ENCODE results near the gene SLC6A19.

The SLC6A19 gene

DNA sequence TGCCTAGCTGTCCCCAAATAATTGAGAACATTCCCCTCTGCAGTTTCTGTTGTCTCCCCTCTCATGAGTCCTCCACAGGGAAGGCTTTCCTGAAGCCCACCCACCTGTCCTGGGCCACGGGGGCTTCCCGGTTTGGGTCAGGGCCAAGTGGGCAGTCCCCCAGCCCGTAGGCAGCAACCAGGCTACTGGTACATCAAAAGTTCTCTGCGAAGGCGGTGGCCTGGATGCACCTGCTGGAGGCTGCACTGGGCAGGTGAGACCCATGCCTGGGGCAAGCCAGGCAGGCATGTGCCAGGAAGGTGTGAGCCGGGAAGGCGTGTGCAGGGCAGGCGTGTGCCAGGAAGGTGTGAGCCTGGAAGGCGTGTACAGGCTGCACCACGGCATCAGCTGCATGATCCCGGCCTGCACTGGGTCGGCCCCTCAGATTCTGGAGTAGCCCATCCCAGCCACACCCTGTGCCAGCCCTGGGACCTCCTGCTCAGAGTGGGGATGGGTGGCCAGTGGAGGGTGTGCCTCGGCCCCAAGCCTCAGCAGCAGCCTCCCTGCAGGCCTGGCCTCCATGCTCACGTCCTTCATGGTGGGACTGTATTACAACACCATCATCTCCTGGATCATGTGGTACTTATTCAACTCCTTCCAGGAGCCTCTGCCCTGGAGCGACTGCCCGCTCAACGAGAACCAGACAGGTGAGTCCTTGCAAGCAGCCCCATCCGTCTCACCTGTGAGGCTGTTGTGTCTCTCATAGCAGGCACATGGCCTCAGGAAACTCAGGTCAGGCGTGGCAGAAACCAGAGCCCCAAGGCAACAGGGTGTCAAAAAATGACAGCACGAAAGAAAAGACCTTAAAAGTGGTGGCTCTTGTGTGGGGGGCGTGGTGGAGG, 8.7 kb downstream of the SLC6A19 start:
- DNase-seq (ENCODE audit: low read depth), result no peak

DNA sequence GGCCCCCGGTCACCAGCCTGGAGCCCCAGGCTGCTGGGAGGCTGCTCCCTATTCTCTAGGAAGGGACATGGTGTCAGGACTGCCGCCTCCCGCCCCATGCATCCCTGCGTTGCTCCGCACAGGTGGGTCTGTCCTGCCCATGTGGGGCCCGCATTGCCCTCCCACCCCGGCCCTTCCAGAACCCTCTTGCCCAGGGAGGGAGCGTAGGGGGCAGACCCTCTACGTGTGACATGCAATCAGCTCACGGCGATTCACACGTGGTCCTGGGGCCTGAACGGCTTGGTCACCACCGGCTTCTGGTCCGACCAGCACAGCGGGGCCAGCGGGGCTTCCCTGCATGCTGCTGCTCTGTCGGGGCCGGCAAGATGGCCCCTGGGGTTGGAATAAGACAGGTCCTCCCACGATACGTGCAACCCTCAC, 9.4 kb downstream of the SLC6A19 start:
- no peak for DNase-seq (ENCODE audit: low read depth)

GRCh38 chr5:1211701-1212100, 10.3 kb downstream of the SLC6A19 start:
- no peak for DNase-seq (ENCODE audit: low read depth)

GRCh38 chr5:1212271-1212670, 10.9 kb downstream of the SLC6A19 start:
- DNase-seq (ENCODE audit: low read depth), result no peak

GRCh38 chr5:1212881-1213280, 11.5 kb downstream of the SLC6A19 start:
- DNase-seq (ENCODE audit: low read depth), result no peak

- no peak for DNase-seq (ENCODE audit: low read depth)
Observed at GRCh38 chr5:1213508-1214162, 12.2 kb downstream of the SLC6A19 start.

GRCh38 chr5:1214163-1214935, 13.0 kb downstream of the SLC6A19 start:
- no peak for DNase-seq (ENCODE audit: low read depth)

GRCh38 chr5:1214936-1215220, 13.5 kb downstream of the SLC6A19 start:
- DNase-seq (ENCODE audit: low read depth), result no peak

- DNase-seq (ENCODE audit: low read depth), result no peak
Observed at GRCh38 chr5:1215320-1216096, 14.1 kb downstream of the SLC6A19 start.

DNA sequence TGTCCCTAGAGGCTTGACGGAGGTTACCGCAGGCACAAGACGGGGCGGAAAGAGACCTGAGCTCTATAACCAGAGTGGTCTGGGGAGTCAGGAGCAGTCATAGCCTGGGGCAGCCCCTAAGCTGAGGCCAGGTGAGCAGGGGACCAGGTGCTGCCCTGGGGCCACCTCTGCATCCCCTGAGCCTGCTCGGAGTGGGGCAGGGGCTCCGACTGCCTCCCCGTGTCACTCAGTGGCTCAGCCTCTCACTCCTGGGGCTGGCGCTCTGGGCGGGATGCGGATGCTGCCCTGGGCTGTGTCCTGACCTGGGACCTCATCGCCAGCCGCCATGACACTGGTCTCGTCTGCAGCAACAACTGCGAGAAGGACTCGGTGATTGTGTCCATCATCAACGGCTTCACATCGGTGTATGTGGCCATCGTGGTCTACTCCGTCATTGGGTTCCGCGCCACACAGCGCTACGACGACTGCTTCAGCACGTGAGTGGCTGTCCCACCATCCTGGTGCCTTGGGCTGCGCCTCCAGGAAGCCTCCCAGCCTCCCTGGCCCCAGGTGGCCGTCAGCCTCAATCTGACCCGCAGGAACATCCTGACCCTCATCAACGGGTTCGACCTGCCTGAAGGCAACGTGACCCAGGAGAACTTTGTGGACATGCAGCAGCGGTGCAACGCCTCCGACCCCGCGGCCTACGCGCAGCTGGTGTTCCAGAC, 15.0 kb downstream of the SLC6A19 start:
- no peak for DNase-seq (ENCODE audit: low read depth)

DNA sequence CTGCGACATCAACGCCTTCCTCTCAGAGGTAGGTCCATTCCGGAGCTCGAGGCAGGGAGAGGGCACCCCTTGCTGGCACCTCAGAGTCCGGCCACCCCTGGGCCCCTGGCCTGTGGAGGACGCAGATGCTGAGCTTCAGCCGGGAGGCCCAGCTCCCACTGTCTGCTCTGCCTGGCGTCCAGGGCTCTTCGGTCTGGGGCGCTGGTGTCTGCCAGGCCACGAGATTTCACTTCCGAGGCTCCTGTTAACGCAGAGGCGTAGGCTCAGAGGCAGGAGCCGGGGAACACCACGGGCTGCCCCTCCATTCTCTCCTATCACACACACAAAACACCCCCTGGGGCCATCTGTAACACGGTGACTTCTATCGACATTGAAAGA, 15.5 kb downstream of the SLC6A19 start:
- DNase-seq (ENCODE audit: low read depth), result no peak

DNA sequence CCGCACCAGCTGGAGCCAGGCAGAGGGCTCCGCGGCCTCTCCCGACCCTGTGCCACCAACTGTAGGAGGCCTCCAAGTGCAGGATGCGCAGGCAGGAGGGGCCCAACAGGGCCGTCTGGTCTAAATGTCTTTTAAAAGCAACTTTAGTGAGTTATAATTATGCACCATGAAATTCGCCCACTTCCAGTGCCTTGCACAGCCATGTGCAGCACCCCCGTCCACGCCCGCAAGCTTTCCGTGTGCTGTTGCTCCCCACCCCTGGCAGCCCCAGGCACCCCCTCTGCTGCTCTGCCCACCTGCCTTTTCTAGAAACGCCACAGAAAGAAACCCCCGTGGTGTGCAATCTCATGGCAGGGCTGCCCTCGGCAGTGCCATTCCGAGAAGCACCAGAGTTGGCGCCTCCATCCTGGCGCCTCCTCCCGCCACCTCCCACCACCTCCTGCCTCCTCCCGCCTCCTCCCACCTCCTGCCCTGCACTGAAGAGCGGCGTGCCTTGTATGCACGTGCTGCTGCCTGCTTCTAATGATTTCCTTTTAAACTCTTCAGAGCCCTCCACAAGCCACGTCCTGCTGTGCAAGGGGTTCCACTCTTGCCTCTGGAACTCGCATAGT, 16.3 kb downstream of the SLC6A19 start:
- DNase-seq (ENCODE audit: low read depth), result no peak

DNA sequence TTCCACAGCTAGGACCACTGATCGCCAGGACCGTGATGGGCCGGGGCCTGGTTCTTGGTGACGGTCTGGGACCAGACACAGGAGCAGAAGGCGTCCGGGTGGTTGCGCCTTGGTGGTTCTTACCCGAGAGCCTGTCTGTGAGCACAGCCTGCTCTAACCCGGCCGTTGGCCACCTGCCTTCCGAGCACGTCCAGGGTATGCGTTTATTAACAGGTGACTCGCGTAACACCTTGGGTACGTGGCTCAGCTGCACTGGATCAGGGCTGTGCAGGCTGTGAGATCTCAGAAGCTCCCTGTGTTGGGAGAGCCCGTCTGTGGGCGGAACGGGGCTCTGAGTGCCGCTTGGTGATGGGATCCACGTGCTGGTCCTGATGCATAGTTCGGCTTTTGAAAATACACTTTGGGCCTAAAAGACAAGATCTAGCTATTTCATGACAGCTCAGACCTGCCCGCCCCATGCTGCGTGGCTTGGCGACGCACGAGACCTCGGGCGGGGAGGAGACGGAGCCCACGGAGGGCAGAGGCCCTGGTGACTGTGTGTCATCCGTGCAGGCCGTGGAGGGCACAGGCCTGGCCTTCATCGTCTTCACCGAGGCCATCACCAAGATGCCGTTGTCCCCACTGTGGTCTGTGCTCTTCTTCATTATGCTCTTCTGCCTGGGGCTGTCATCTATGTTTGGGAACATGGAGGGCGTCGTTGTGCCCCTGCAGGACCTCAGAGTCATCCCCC, 17.1 kb downstream of the SLC6A19 start:
- DNase-seq (ENCODE audit: low read depth), result no peak

DNA sequence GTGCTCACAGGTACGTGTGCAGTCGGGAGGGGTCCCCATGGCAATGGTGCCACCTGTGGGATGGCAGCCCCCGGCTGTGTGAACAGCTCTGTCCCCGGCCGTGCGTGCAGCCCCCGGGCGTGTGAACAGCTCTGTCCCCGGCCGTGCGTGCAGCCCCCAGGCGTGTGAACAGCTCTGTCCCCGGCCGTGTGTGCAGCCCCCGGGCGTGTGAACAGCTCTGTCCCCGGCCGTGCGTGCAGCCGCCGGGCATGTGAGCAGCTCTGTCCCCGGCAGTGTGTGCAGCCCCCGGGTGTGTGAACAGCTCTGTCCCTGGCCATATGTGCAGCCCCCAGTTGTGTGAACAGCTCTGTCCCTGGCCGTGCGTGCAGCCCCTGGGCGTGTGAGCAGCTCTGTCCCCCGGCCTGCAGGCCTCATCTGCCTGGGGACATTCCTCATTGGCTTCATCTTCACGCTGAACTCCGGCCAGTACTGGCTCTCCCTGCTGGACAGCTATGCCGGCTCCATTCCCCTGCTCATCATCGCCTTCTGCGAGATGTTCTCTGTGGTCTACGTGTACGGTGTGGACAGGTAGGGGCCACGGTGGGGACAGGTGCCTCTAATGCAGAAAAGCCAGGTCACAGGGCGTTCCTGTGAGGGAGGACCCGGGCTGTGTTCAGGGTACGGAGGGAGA, 17.8 kb downstream of the SLC6A19 start:
- DNase-seq (ENCODE audit: low read depth), result no peak

DNA sequence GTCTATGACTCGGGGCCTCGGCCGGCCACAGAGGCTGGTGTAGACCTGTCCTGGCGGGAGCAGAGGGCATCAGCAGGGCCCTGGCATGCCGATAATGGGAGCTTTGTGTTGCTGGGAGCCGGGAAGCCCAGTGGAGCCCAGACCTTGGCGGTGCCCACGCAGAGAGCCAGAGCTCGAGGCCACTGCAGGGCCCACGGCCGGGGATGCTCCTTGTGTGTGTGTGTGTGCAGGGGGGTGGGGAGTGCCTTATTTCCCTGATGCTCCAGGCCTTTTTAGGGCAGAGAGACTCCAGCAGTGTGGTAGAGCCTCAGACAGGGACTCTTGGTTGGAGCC, 18.3 kb downstream of the SLC6A19 start:
- DNase-seq (ENCODE audit: low read depth), result no peak

DNA sequence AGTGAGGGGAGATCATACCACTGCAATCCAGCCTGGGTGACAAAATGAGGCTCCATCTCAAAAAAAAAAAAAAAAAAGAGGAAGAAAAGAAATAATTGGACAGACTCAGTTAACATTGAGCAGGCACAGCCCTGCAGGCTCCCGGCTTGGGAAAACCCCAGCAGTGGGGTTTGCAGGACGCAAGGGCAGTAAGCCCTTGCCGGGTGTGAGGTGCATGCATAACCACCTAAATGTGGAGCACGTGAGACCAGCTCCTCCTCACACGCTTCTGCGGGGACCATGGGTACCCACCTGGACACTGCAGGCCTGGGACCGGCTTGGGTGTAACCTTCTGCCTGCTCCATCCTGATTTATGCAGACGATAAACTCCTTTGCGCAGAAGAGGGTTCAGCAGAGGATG, 19.0 kb downstream of the SLC6A19 start:
- DNase-seq (ENCODE audit: low read depth), result no peak

DNA sequence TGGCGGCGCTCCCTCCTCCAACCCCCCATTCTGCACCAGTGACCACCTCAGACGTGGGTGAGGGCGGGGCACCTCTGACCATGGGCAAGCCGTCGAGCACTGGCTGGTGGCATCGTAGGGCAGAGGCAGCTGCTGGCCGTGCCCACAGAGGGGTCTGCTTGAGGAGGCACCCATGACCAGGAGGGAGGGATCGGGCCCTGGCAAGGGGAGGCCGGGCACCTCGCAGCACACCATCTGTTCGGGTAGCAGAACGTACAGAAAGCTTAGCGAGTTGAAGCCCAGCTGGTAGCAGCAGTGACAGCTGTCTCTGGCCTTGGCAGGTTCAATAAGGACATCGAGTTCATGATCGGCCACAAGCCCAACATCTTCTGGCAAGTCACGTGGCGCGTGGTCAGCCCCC, 19.4 kb downstream of the SLC6A19 start:
- DNase-seq (ENCODE audit: low read depth), result no peak

- no peak for DNase-seq (ENCODE audit: low read depth)
Observed at GRCh38 chr5:1221721-1222120, 20.3 kb downstream of the SLC6A19 start.

DNA sequence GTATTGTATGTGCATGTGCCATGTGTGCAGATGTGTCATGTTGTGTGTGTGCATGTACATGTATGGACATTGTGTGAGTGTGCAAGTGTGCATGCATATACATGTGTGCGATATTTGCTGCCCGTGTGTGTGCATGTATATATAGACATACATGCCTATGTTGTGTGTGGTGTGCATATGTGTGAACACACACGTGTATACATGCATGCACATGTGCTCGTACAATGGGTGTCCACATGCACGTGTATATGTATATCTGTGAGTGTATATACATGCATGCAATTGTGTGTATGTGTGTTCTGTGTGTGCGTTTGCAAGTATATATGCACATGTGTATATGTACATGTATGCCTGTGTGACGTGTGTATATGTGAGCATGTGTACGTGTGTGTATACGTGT, 20.8 kb downstream of the SLC6A19 start:
- no peak for DNase-seq (ENCODE audit: low read depth)

DNA sequence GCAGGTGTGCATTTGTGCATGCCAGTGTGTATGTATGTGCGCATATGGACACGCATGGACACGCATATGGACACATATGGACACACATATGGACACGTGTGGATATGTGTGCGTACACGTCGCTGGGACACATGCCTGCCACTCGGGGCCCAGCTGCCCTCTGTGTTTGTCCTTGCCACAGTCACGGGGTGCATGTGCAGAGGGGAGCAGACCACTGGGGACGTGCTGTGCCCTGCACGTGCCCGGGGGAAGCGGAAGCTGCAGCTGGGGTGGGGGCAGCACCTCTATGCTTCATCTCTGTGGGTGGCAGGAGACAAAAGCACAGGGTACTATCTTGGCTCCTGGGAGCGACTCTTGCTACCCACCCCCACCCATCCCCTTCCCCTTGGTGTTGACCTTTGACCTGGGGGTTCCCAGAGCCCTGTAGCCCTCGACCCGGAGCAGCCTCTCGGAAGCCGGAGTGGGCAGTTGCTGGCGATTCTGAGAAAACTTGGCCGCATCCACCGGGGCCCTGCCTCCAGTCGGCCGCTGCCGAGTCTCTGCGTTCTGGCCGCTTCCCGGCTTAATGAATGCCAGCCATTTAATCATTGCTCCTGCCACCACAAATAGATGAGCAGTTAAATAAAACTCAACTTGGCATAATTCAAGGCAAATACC, 21.4 kb downstream of the SLC6A19 start:
- no peak for DNase-seq (ENCODE audit: low read depth)

All from stimulated activated CD8-positive, alpha-beta memory T cell treated with anti-CD3 and anti-CD28 coated beads, Interleukin-12 subunit alpha, Interleukin-12 subunit beta, amount 100 ng/mL, for 1 hour (primary cell).